WTC11 (cell line): ENCODE measurements around the gene RNASEH2C. TPM values are rescaled to one million over a fixed set of nuclear protein-coding genes. Genes with fewer than 3 reads are reported as not detected.
A peak's percentile ranks its signal among the peaks of the same experiment; 100 is the strongest.

Experiments
- ATAC-seq: fragments of 200-7000 bp; cut with Tn5 transposase; 2 replicates; pipeline ENCODE4 v1.10.0; 2021; ENCODE audit warnings: mild to moderate bottlenecking, moderate library complexity
- CTCF ChIA-PET: fragments of 300-600 bp; sonication (Branson Sonifier 250); formaldehyde crosslinking; loops from one replicate; lab custom pipeline; 2021; ENCODE audit warnings: antibody characterized with exemption; lab: Charles Lee
- POLR2A ChIA-PET: fragments of 350-600 bp; sonication (Branson Sonifier 250); formaldehyde crosslinking; loops from one replicate; lab custom pipeline; 2021; ENCODE audit warnings: antibody characterized with exemption; lab: Charles Lee
- DNase-seq: peaks from one replicate; pipeline ENCODE4 v3.0.0; 2021; ENCODE audit warnings: low spot score
- H3K27ac Mint-ChIP-seq: 2 replicates; pipeline ENCODE4 v1.8.0; 2021; ENCODE audit warnings: mixed read lengths
- H3K27me3 Mint-ChIP-seq: 2 replicates; pipeline ENCODE4 v1.8.0; 2021; ENCODE audit warnings: low read depth, mild to moderate bottlenecking, moderate library complexity, mixed read lengths
- H3K36me3 Mint-ChIP-seq: 2 replicates; pipeline ENCODE4 v1.8.0; 2021; ENCODE audit warnings: mixed read lengths
- H3K4me1 Mint-ChIP-seq: 2 replicates; pipeline ENCODE4 v1.8.0; 2022; ENCODE audit warnings: mixed read lengths
- H3K4me3 Mint-ChIP-seq: 2 replicates; pipeline ENCODE4 v1.8.0; 2021; ENCODE audit warnings: mild to moderate bottlenecking, moderate library complexity, mixed read lengths
- H3K9me3 Mint-ChIP-seq: 2 replicates; pipeline ENCODE4 v1.8.0; 2021; ENCODE audit warnings: mixed read lengths
- ETV6 ChIP-seq: sonication (generic); formaldehyde crosslinking; IDR thresholded peaks from 2 replicates; pipeline ENCODE4 v1.8.1; 2022; ENCODE audit warnings: mild to moderate bottlenecking, missing genetic modification reagents
- FOXJ3 ChIP-seq: sonication (generic); formaldehyde crosslinking; IDR thresholded peaks from 2 replicates; pipeline ENCODE4 v1.9.0; 2021; ENCODE audit warnings: missing genetic modification reagents, mild to moderate bottlenecking, borderline replicate concordance
- GABPB1 ChIP-seq: sonication (generic); formaldehyde crosslinking; IDR thresholded peaks from 2 replicates; pipeline ENCODE4 v1.8.1; 2023; ENCODE audit warnings: mild to moderate bottlenecking, missing genetic modification reagents
- GRHL2 ChIP-seq: fragments of 250-450 bp; sonication (Bioruptor Pico); IDR thresholded peaks from 2 replicates; pipeline ENCODE4 v1.8.0; 2022; ENCODE audit warnings: mild to moderate bottlenecking, moderate library complexity; ENCODE audit not compliant: insufficient replicate concordance, severe bottlenecking
- GTF2I ChIP-seq: fragments of 250-450 bp; sonication (Bioruptor Pico); conservative IDR thresholded peaks from 2 replicates; pipeline ENCODE4 v1.4.0; 2021; ENCODE audit warnings: mild to moderate bottlenecking
- HMGA2 ChIP-seq: fragments of 250-450 bp; sonication (Bioruptor Pico); IDR thresholded peaks from 2 replicates; pipeline ENCODE4 v1.4.0; 2021; ENCODE audit warnings: mild to moderate bottlenecking, moderate library complexity
- JAZF1 ChIP-seq: fragments of 250-450 bp; sonication (Bioruptor Pico); IDR thresholded peaks from 2 replicates; pipeline ENCODE4 v1.9.0; 2021; ENCODE audit warnings: moderate library complexity, mild to moderate bottlenecking, inconsistent platforms
- NR3C1 ChIP-seq: sonication (generic); formaldehyde crosslinking; conservative IDR thresholded peaks from 2 replicates; pipeline ENCODE4 v1.8.1; 2023; ENCODE audit warnings: low read depth, mild to moderate bottlenecking, missing genetic modification reagents
- OVOL2 ChIP-seq: fragments of 250-450 bp; sonication (Bioruptor Pico); IDR thresholded peaks from 2 replicates; pipeline ENCODE4 v1.9.0; 2021; ENCODE audit warnings: mild to moderate bottlenecking, borderline replicate concordance
- PRRX2 ChIP-seq: fragments of 250-450 bp; sonication (Bioruptor Pico); IDR thresholded peaks from 2 replicates; pipeline ENCODE4 v1.8.0; 2021; ENCODE audit warnings: mild to moderate bottlenecking
- TP53 ChIP-seq: sonication (generic); formaldehyde crosslinking; IDR thresholded peaks from 2 replicates; pipeline ENCODE4 v1.8.1; 2023; ENCODE audit warnings: mild to moderate bottlenecking, missing genetic modification reagents
- ZBTB21 ChIP-seq: sonication (generic); formaldehyde crosslinking; IDR thresholded peaks from 2 replicates; pipeline ENCODE4 v1.8.1; 2023; ENCODE audit warnings: mild to moderate bottlenecking, missing genetic modification reagents, borderline replicate concordance
- ZNF121 ChIP-seq: sonication (generic); formaldehyde crosslinking; IDR thresholded peaks from 2 replicates; pipeline ENCODE4 v1.8.0; 2023; ENCODE audit warnings: missing genetic modification reagents
- ZNF232 ChIP-seq: sonication (generic); formaldehyde crosslinking; IDR thresholded peaks from 2 replicates; pipeline ENCODE4 v1.8.0; 2022; ENCODE audit warnings: mild to moderate bottlenecking, missing genetic modification reagents
- ZNF416 ChIP-seq: fragments of 250-450 bp; sonication (Bioruptor Pico); IDR thresholded peaks from 2 replicates; pipeline ENCODE4 v1.9.0; 2021; ENCODE audit warnings: mild to moderate bottlenecking, inconsistent platforms
- total RNA-seq: library from RNA; stranded (reverse); gene quantifications from 3 replicates; pipeline ENCODE4 v1.2.3, GENCODE V29; 2021
- TF ChIP-seq, protein P1 (sequence below): sonication (generic); formaldehyde crosslinking; IDR thresholded peaks from 2 replicates; pipeline ENCODE4 v1.8.0; 2022; ENCODE audit warnings: missing genetic modification reagents
- TF ChIP-seq, protein P2 (sequence below): sonication (generic); formaldehyde crosslinking; IDR thresholded peaks from 2 replicates; pipeline ENCODE4 v1.8.1; 2022; ENCODE audit warnings: mild to moderate bottlenecking, moderate library complexity, missing genetic modification reagents
- TF ChIP-seq, protein P3 (sequence below): fragments of 200-600 bp; IDR thresholded peaks from 2 replicates; pipeline ENCODE4 v1.8.0; 2022; ENCODE audit warnings: antibody characterized with exemption
- TF ChIP-seq, protein P4 (sequence below): sonication (generic); formaldehyde crosslinking; conservative IDR thresholded peaks from 2 replicates; pipeline ENCODE4 v1.8.1; 2023; ENCODE audit warnings: mild to moderate bottlenecking, low read depth, missing genetic modification reagents, moderate library complexity

RNASEH2C gene
- total RNA-seq, 1 experiment from 2014 or later, result 42.1 TPM

DNA sequence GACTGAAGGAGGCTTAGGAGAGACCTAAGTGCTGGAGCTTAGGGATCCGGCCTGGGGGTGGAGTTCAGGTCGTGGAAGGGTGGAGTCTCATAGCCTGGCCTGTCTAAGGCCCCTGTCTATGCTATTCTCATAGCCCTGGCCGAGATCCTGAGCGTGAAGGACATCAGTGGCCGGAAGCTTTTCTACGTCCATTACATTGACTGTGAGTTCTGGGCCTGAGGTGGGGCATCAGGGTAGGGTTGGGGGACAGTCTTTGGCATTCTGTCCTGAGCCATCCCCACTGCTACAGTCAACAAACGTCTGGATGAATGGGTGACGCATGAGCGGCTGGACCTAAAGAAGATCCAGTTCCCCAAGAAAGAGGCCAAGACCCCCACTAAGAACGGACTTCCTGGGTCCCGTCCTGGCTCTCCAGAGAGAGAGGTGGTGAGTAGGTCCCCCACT, 7.9 kb downstream of the RNASEH2C start:
- Mint-ChIP-seq H3K4me3 (peak overlapping the region; percentile 82), H3K36me3 (peaks cover 41% of the 10 kb centered on the region), H3K4me1 (0 out of 2 replicates have a peak, but pooled peaks cover 3% of the 10 kb centered on the region), H3K27me3 (peaks cover 3% of the 10 kb centered on the region), H3K9me3 (no peaks in the 10 kb centered on the region), H3K27ac (peak overlapping the region; percentile 96)
- no peak for DNase-seq
- CTCF ChIA-PET, result interaction anchor here (0.6 to 4.5 kb wide), 30 partner anchors 8 to 643 kb away, joined by 3 to 48 read pairs (median 6); partner anchors contain the start of genes AP5B1, CCDC85B, FIBP and MUS81
- no peak for ATAC-seq
- TF ChIP-seq TP53, result no peak
- no peak for TF ChIP-seq ZNF416 (CRISPR knock-in tag)
- peak; percentile 96 for TF ChIP-seq ZNF121 (CRISPR knock-in tag)
- TF ChIP-seq, protein P1, sequence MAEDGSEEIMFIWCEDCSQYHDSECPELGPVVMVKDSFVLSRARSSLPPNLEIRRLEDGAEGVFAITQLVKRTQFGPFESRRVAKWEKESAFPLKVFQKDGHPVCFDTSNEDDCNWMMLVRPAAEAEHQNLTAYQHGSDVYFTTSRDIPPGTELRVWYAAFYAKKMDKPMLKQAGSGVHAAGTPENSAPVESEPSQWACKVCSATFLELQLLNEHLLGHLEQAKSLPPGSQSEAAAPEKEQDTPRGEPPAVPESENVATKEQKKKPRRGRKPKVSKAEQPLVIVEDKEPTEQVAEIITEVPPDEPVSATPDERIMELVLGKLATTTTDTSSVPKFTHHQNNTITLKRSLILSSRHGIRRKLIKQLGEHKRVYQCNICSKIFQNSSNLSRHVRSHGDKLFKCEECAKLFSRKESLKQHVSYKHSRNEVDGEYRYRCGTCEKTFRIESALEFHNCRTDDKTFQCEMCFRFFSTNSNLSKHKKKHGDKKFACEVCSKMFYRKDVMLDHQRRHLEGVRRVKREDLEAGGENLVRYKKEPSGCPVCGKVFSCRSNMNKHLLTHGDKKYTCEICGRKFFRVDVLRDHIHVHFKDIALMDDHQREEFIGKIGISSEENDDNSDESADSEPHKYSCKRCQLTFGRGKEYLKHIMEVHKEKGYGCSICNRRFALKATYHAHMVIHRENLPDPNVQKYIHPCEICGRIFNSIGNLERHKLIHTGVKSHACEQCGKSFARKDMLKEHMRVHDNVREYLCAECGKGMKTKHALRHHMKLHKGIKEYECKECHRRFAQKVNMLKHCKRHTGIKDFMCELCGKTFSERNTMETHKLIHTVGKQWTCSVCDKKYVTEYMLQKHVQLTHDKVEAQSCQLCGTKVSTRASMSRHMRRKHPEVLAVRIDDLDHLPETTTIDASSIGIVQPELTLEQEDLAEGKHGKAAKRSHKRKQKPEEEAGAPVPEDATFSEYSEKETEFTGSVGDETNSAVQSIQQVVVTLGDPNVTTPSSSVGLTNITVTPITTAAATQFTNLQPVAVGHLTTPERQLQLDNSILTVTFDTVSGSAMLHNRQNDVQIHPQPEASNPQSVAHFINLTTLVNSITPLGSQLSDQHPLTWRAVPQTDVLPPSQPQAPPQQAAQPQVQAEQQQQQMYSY (CRISPR knock-in tag), result peak; percentile 94
- no peak for TF ChIP-seq FOXJ3 (CRISPR knock-in tag)
- TF ChIP-seq GTF2I (CRISPR knock-in tag), result 0 out of 2 replicates have a peak, but pooled peaks have one; percentile 5
- no peak for TF ChIP-seq JAZF1 (CRISPR knock-in tag)
- no peak for TF ChIP-seq NR3C1 (CRISPR knock-in tag)
- POLR2A ChIA-PET, result interaction anchor here (1.0 to 2.7 kb wide), 3 partner anchors 7 to 178 kb away, joined by 9 to 18 read pairs (median 13); partner anchors contain the start of genes CCDC85B, CFL1, MUS81 and RNASEH2C

DNA sequence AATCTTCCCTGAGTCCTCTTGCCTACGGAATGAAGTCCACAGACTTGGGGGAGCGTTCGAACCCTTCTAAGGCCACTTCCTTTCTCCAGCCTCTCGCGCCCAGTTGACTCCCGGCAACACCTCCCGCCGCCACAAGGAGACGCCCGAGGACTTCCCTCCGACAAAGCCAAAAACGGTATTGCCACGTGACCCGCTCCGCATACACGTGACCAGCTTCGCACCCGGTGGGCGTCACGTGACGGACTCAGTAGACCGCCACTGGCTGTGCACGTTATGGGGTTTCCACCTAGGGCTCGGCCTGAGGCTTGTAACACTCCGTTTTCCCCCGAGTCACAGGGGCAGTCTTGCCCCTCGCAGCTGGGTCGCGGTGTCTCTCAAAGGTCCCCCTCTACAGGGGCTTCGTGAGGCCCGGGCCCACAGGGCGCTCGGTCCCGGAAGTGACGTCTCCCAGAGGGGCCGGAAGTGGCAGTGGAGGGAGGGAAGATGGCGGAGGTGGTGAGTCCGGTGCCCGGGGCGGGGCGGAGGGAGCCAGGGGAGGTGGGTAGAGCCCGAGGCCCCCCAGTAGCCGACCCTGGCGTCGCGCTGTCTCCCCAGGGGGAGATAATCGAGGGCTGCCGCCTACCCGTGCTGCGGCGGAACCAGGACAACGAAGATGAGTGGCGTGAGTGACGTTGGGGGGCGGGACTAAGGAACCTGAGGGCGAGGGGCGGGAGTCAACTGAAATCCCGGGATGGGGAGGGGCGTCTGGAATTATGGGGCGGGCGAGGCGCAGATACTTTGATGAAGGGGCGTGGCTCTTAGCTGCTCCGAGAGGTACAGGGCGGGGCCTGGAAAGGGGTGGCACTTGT, 8.6 kb downstream of the RNASEH2C start, which contains the start of gene KAT5:
TSS of gene KAT5 (plus strand) at position 468 of the 848 bp plus-strand sequence. CDS start at position 484, 16 bp downstream.
- CTCF ChIA-PET, result interaction anchor here (0.6 to 4.5 kb wide), 37 partner anchors 9 to 643 kb away, joined by 3 to 48 read pairs (median 5); partner anchors contain the start of genes AP5B1, CCDC85B, FIBP and FOSL1
- ATAC-seq (peak; percentile 93), DNase-seq (peak; percentile 99)
- H3K36me3 Mint-ChIP-seq, result peaks cover 35% of the 10 kb centered on the region
- H3K4me3 Mint-ChIP-seq, result peak within 1 kb of the TSS; percentile 82
- no peaks in the 10 kb centered on the region for H3K9me3 Mint-ChIP-seq
- H3K27me3 Mint-ChIP-seq, result peaks cover 6% of the 10 kb centered on the region
- H3K4me1 Mint-ChIP-seq, result 0 out of 2 replicates have a peak, but pooled peaks cover 3% of the 10 kb centered on the region
- H3K27ac Mint-ChIP-seq, result peak within 1 kb of the TSS; percentile 96
- POLR2A ChIA-PET, result interaction anchor here (1.0 to 2.7 kb wide), 4 partner anchors 8 to 178 kb away, joined by 3 to 18 read pairs (median 11); partner anchors contain the start of genes CCDC85B, CFL1, MUS81 and RNASEH2C
- TF ChIP-seq, protein P2, sequence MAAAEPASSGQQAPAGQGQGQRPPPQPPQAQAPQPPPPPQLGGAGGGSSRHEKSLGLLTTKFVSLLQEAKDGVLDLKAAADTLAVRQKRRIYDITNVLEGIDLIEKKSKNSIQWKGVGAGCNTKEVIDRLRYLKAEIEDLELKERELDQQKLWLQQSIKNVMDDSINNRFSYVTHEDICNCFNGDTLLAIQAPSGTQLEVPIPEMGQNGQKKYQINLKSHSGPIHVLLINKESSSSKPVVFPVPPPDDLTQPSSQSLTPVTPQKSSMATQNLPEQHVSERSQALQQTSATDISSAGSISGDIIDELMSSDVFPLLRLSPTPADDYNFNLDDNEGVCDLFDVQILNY (CRISPR knock-in tag), result peak; percentile 28; the same call in 1 of the 2 replicates
- TF ChIP-seq HMGA2, result peak; percentile 25; the same call in 1 of the 2 replicates
- TF ChIP-seq, protein P3, sequence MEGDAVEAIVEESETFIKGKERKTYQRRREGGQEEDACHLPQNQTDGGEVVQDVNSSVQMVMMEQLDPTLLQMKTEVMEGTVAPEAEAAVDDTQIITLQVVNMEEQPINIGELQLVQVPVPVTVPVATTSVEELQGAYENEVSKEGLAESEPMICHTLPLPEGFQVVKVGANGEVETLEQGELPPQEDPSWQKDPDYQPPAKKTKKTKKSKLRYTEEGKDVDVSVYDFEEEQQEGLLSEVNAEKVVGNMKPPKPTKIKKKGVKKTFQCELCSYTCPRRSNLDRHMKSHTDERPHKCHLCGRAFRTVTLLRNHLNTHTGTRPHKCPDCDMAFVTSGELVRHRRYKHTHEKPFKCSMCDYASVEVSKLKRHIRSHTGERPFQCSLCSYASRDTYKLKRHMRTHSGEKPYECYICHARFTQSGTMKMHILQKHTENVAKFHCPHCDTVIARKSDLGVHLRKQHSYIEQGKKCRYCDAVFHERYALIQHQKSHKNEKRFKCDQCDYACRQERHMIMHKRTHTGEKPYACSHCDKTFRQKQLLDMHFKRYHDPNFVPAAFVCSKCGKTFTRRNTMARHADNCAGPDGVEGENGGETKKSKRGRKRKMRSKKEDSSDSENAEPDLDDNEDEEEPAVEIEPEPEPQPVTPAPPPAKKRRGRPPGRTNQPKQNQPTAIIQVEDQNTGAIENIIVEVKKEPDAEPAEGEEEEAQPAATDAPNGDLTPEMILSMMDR, result peak; percentile 86
- peak; percentile 88 for TF ChIP-seq ETV6 (CRISPR knock-in tag)
- TF ChIP-seq FOXJ3 (CRISPR knock-in tag), result no peak
- TF ChIP-seq, protein P4, sequence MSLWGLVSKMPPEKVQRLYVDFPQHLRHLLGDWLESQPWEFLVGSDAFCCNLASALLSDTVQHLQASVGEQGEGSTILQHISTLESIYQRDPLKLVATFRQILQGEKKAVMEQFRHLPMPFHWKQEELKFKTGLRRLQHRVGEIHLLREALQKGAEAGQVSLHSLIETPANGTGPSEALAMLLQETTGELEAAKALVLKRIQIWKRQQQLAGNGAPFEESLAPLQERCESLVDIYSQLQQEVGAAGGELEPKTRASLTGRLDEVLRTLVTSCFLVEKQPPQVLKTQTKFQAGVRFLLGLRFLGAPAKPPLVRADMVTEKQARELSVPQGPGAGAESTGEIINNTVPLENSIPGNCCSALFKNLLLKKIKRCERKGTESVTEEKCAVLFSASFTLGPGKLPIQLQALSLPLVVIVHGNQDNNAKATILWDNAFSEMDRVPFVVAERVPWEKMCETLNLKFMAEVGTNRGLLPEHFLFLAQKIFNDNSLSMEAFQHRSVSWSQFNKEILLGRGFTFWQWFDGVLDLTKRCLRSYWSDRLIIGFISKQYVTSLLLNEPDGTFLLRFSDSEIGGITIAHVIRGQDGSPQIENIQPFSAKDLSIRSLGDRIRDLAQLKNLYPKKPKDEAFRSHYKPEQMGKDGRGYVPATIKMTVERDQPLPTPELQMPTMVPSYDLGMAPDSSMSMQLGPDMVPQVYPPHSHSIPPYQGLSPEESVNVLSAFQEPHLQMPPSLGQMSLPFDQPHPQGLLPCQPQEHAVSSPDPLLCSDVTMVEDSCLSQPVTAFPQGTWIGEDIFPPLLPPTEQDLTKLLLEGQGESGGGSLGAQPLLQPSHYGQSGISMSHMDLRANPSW (CRISPR knock-in tag), result no peak
- peak; percentile 87 for TF ChIP-seq GABPB1 (CRISPR knock-in tag)
- TF ChIP-seq ZNF232 (CRISPR knock-in tag), result no peak
- TF ChIP-seq GRHL2 (CRISPR knock-in tag), result no peak
- no peak for TF ChIP-seq PRRX2 (CRISPR knock-in tag)
- TF ChIP-seq ZBTB21, result no peak
- TF ChIP-seq OVOL2 (CRISPR knock-in tag), result no peak; the same call in 1 of the 2 replicates
